Activated CD4-positive, alpha-beta T cell treated with anti-CD3 and anti-CD28 coated beads for 24 hours (primary cell): ENCODE results near the gene PLCL2.

Experiments used
- DNase-seq, 2 donors: peaks; one replicate each; pipeline ENCODE4 v3.0.0-alpha.2; 2020; ENCODE audit warnings: low read depth in 2 of 2

Gene PLCL2

DNA sequence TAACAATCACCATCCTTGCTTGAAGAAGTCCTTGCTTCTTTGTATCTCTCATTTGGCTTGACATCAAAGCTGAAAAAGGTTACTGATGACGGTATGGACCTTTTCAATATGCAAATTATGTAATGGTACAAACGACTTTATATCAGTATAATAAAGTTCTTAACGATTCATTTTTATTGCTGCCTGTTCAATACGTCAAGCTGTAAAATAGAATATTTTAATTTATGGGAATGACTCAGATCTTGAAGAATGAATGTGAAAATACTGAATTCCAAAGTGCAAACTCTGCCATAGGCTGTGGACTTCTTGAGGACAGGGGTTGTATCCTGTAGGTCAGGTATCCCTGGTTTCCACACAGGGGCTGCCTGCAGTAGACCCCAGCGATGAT, 156.2 kb downstream of the PLCL2 start:
- DNase-seq, result no peak

DNA sequence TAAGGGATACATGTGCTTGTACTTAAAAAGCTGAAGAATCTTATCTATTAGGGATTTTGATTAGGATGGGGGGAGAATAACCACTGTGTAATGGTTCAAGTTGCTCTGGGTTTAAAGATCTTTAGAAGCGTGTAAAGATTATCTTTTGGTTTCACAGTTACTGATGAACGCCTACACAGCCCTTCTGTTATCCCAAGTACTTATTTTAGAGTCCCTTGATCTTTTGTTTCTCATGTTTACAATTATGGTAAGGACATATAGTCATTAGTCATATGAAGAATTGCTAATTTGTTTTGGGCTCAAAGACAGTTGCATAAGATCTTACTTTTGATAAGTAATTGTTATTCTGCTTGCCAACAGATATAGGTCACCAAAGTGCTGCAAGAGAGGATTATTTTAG, 160.1 kb downstream of the PLCL2 start:
- DNase-seq, result no peak

DNA sequence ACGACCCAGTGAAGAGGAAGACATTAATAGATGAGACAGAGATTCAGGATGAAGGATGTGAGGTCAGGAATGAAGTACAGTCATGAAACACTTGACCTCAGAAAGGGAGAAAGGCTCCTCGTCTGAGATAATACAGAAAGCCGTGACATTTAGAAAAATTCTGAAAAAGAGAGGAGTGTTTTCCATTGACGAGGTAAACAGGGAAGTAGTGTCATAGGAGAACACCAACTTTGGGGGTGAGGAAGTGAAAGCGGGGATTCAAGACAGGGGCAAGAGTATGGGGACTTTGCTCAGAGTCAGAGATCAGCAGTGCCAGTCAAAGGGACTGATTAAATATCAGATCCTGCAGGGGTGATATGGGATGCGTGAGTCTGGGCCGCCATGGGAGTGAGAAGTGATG, 160.9 kb downstream of the PLCL2 start:
- no peak for DNase-seq

DNA sequence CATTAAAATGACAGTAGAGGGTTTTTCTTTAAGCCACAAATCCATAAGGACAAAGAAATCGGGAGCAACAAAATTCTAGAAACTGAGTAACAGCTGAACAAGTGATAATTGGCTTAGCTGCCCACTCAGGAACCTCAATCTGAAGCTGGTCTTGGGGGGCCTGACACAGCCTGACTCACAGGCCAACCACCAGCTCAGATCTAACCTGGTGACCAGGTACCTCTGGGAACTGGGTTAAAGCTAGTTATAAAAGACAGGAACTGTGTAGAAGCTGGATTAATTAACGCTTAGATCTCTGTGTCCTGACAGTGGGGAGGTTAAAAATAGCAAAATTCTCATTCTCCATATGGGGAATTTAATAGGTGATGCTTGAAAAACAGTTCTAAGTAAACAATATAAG, 161.9 kb downstream of the PLCL2 start:
- no peak for DNase-seq

DNA sequence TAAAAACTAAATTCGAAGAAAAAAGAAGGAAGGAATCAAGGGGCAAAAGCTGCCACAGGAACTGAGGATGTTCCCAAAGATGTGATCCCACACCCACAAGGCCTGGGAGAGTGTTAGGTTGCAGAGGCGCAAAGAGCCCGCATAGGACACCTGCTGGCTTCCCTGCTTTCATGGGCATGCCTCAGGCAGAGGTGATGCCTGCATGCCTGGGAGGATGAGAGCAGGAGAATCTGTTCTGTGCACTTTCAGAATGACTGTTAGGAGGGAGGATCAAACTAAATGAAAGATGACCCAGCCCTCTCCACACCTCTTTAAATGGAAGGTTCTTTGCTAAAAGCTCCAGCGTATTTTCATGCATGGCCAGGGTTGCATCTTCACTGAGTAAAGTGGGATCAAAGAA, 162.4 kb downstream of the PLCL2 start:
- DNase-seq, result no peak

GRCh38 chr3:17047894-17048293, 163.1 kb downstream of the PLCL2 start:
- DNase-seq, result no peak

DNA sequence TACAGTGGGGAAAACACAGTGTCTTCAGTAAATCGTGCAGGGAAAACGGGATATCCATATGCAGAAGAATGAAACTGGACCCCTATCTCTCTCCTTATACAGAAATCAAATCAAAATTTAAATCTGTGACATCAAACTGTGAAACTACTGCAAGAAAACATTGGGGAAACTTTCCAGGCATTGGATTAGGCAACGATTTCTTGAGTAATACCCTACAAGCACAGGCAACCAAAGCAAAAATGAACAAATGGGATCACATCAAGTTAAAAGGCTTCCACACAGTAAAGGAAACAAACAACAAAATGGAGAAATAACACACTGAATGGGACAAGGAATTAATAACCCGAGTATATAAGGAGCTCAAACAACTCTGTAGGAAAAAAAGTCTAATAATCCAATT, 165.3 kb downstream of the PLCL2 start:
- no peak for DNase-seq

GRCh38 chr3:17050506-17050905, 165.8 kb downstream of the PLCL2 start:
- DNase-seq, result no peak

- no peak for DNase-seq
Observed at GRCh38 chr3:17052363-17052762, 167.6 kb downstream of the PLCL2 start.

DNA sequence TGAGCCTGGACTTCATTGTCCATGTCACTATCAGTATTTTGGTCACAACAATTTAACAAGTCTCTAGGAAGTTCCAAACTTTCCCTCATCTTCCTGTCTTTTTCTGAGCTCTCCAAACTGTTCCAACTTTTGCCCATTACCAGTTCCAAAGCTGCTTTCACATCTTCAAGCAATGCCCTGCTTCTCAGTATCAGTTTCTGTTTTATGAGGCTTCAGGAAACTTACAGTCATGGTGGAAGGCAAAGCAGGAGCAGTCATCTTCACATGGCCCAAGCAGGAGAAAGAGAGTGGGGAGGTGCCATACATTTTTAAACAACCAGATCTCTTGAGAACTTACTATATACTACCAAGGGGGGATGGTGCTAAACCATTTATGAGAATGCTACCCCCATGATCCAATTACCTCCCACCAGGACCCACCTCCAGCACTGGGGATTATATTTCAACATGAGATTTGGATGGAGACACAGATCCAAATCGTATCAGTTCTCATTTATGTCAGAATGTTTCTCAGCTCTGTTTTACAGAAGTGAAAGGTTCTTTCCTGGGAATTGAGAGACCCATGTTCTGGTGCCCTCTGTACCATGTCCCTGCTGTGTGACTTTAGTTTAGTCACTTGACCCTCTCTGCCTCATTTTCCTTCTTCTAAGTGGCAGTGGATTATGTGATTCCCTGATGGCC, 169.7 kb downstream of the PLCL2 start:
- DNase-seq, result no peak

GRCh38 chr3:17054982-17055343, 170.2 kb downstream of the PLCL2 start:
- DNase-seq, result no peak

DNA sequence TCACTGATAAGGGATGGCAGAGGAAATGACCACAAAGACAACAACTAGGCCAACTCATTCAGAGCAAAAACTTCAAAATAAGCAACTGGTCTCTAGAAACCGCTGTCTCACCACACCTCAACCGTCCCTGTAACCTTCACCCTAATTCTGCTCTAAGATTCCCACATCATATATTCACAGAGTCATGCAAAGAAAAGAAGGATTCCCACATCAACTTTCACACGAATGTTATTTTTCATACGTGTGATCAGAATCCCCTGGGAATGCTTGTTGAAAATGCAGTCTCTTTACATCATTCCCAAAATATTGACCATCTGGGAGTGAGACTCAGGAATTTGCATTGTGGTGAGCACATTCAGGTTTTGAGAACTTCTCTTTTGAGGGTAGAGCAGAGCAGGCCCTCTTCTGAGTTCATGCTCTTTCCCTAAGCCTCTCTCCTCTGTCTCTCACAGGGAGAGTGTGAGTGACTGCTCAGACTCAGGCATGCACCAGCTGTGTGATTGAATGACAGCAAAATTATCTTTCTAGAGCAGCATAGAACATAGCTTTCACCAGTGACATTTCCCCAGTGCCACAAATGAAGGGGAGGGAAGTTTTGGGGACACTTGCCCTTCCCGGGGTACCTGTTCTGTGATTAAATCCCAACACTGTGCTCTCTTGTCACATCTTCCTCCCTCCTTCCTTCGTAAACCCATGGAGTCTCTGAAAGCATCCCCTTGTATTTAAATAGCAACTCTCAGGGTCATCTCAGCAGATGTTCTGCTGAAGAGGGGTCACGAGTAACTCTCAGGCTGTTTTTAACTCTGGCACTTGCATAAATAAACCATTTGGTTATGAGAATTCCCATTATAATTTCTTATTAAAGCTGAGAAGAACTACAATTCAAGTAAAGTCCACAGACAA, 170.9 kb downstream of the PLCL2 start:
- DNase-seq, result no peak

- no peak for DNase-seq
Observed at GRCh38 chr3:17057321-17057720, 172.6 kb downstream of the PLCL2 start.

DNA sequence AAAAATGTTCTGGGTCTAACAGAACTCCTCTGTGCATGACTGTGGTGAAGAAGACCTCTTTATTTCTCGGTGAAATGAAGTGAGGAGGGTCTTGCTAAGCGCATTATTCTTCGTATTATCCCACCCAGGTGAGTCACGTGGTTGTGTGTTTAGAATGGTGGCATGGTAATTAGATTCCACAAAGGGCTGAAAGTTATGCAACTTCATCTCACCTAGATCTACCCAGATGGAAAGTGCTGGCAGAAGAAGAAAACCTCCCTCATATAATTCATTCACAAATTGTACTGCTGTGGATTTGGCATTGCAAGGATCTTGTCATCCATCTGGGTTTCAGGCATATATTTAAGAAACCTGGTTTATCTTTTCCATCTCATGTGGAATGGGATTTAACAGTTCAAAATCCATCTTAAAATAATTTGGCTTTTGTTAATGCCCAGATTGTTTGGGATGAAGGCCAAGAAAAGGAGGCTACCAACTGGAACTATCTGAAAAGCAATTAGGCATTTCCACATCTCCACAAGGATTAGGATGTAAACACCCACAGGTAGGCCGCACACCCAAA, 175.3 kb downstream of the PLCL2 start:
- no peak for DNase-seq

DNA sequence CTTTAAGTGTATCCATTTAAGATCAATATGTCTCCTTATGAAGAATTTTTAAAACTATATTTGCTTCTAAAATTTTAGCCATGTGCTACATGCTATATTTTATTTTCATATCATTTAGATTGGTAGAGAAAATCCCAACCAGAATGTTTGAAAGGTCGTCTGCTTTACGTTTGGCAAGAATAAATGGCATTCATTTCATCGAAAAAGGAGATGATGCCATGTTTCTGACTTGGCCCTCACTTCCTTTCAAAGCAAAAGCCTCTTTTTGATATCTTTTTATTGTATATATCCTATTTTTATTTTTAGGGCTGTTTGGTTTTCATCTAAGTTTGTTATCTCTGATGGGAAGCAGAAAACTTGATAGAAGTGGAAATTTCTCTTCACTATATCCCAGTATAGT, 176.2 kb downstream of the PLCL2 start:
- DNase-seq, result no peak

GRCh38 chr3:17062736-17063135, 178.0 kb downstream of the PLCL2 start:
- no peak for DNase-seq

DNA sequence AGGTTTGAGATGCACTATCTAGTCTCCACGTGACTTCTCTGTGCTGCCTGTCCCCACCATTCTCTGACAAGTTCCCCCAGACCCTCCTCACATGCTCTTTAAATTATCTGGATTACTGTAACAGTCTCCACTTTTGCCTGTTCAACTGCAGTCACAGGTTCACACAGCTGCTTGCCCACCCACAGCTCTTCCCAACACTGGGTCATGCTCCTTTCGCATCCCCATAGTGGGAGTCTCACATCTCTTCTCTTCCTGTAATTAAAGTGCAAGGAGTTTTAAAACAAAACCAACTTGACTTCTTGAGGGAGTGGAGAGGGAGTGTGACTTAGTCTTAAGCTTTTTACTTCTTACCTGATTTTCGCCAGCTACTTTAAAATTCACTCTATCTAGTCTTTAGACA, 178.8 kb downstream of the PLCL2 start:
- no peak for DNase-seq

- no peak for DNase-seq
Observed at GRCh38 chr3:17065315-17065714, 180.6 kb downstream of the PLCL2 start.

DNA sequence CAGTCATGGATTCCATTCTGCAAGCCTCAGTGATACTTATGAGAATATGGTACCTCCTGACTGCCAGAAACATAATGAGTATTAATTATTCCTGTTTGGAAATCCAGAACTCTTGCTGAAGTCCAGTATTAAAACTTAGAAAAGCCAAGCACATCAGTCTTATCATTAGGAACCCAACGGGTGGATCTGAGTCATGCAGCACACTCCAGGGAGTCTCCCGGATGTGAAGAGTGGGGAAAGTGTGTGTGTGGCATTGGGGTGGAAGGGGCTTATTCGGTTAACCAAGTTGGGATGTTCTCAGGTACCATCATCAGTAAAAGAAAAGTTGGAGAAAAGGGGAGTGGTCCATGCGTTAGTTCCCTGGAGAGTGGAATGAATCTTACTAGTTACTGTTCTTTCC, 181.1 kb downstream of the PLCL2 start:
- no peak for DNase-seq

GRCh38 chr3:17069754-17070153, 185.0 kb downstream of the PLCL2 start:
- DNase-seq, result no peak

- no peak for DNase-seq
Observed at GRCh38 chr3:17070161-17070959, 185.6 kb downstream of the PLCL2 start.

GRCh38 chr3:17074559-17074958, 189.8 kb downstream of the PLCL2 start:
- no peak for DNase-seq
